ENCODE data around the gene LPIN2.

GRCh38 chr18:2979129-2979528 lies 33.8 kb downstream of the LPIN2 start:
- no peak for TF ChIP-seq CHD1 (IDR thresholded peaks at IDR 0.05; ENCODE audit: low read depth, low read length)
- no peak for TF ChIP-seq CTCF (conservative IDR thresholded peaks at IDR 0.05; ENCODE audit: low read depth, low read length)
- TF ChIP-seq USF2 (IDR thresholded peaks at IDR 0.05; ENCODE audit: low read depth, low read length) = no peak
- no peak for TF ChIP-seq MXI1 (IDR thresholded peaks at IDR 0.05; ENCODE audit: borderline replicate concordance, low read depth, low read length)

All from IMR-90 (cell line).